ENCODE results near the gene GOLIM4. TPM values are rescaled to one million over a fixed set of nuclear protein-coding genes. Genes with fewer than 3 reads are reported as not detected.

GOLIM4 gene
- total RNA-seq, 1 experiment from 2014 or later, result 35.4 TPM

DNA sequence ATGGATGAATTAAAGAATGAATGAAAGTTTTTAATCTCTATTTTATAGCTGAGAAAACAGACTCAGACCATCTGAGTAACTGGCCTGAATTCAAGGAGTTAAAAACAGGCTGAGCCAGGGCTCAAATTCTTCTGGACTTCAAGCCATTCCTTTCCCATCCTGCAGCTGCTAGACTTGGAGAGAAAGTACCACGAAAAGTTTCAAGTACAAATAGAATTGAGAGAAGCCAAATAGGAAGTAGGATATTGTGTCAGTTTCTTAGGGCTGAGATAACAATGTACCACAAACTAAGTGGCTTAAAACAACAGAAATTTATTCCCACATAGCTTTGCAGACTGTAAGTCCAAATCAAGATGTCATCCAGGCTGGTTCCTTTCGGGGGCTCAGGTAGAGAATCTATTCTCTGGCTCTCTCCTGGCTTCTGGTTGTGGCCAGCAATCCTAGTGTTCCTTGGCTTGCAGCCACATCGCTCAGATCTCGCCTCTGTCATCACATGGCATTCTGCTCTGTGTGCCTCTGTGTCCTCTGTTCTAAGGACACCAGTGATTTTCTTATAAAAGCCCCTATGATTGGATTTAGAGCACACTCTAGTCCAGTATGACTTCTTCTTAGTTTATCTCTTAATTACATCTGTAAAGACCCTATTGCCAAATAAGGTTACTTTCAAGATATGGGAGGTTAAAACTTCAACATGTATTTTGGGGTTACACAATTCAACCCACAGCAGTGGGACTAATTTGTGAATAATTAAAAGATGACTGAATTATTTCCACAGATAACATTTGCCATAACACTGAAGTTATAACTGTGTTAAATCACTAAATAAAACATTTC lies 25.7 kb upstream of the GOLIM4 start:
- no peak overlapping the region for H3K4me3 ChIP-seq (ENCODE audit: low read depth in 2 of 2, low read length in 2 of 2)
- CTCF ChIA-PET, result no interaction called here
- H3K36me3 ChIP-seq (ENCODE audit: control insufficient read depth, insufficient read depth, low read length), result no peaks in the 10 kb centered on the region
- H3K27me3 ChIP-seq (ENCODE audit: control insufficient read depth, insufficient read depth, low read length), result no peaks in the 10 kb centered on the region; the same call in 1 of the 2 replicates
- no TSS peak for BruUV-seq (replicated peaks)
- H3K9me3 ChIP-seq (ENCODE audit: control insufficient read depth, insufficient read depth, low read depth, low read length), result no peaks in the 10 kb centered on the region
- intact Hi-C loops (cut with micrococcal nuclease; ENCODE audit: unreplicated experiment) (no loop called here), in situ Hi-C loops (cut with HindIII; ENCODE audit: low pct_unique_long_range_greater_than_20kb, low sequenced_read_pairs) (no loop called here)
- POLR2A ChIA-PET, result no interaction called here
- TF ChIP-seq, protein P1, sequence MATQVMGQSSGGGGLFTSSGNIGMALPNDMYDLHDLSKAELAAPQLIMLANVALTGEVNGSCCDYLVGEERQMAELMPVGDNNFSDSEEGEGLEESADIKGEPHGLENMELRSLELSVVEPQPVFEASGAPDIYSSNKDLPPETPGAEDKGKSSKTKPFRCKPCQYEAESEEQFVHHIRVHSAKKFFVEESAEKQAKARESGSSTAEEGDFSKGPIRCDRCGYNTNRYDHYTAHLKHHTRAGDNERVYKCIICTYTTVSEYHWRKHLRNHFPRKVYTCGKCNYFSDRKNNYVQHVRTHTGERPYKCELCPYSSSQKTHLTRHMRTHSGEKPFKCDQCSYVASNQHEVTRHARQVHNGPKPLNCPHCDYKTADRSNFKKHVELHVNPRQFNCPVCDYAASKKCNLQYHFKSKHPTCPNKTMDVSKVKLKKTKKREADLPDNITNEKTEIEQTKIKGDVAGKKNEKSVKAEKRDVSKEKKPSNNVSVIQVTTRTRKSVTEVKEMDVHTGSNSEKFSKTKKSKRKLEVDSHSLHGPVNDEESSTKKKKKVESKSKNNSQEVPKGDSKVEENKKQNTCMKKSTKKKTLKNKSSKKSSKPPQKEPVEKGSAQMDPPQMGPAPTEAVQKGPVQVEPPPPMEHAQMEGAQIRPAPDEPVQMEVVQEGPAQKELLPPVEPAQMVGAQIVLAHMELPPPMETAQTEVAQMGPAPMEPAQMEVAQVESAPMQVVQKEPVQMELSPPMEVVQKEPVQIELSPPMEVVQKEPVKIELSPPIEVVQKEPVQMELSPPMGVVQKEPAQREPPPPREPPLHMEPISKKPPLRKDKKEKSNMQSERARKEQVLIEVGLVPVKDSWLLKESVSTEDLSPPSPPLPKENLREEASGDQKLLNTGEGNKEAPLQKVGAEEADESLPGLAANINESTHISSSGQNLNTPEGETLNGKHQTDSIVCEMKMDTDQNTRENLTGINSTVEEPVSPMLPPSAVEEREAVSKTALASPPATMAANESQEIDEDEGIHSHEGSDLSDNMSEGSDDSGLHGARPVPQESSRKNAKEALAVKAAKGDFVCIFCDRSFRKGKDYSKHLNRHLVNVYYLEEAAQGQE (IDR thresholded peaks at IDR 0.05; ENCODE audit: insufficient read depth in 1 of 2, low read depth in 2 of 2, low read length in 1 of 2), result no peak
- no peak for TF ChIP-seq TCF7L2 (IDR thresholded peaks at IDR 0.05; ENCODE audit: low read depth, low read length)
- no peak for TF ChIP-seq SIN3A (IDR thresholded peaks at IDR 0.05; ENCODE audit: borderline replicate concordance, insufficient read depth, low read depth, low read length)
- TF ChIP-seq POLR2AphosphoS5 (IDR thresholded peaks at IDR 0.05; ENCODE audit: low read depth, low read length), result no peak
- TF ChIP-seq, protein P2, sequence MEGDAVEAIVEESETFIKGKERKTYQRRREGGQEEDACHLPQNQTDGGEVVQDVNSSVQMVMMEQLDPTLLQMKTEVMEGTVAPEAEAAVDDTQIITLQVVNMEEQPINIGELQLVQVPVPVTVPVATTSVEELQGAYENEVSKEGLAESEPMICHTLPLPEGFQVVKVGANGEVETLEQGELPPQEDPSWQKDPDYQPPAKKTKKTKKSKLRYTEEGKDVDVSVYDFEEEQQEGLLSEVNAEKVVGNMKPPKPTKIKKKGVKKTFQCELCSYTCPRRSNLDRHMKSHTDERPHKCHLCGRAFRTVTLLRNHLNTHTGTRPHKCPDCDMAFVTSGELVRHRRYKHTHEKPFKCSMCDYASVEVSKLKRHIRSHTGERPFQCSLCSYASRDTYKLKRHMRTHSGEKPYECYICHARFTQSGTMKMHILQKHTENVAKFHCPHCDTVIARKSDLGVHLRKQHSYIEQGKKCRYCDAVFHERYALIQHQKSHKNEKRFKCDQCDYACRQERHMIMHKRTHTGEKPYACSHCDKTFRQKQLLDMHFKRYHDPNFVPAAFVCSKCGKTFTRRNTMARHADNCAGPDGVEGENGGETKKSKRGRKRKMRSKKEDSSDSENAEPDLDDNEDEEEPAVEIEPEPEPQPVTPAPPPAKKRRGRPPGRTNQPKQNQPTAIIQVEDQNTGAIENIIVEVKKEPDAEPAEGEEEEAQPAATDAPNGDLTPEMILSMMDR (IDR thresholded peaks at IDR 0.05), result no peak
- no peak for DNase-seq (ENCODE audit: low read depth, low spot score)
- H3K27ac ChIP-seq (ENCODE audit: low read length), result no peak overlapping the region
- no peaks in the 10 kb centered on the region for H3K4me1 ChIP-seq (ENCODE audit: control insufficient read depth, insufficient read depth, low read length)
- ATAC-seq, result no peak

DNA sequence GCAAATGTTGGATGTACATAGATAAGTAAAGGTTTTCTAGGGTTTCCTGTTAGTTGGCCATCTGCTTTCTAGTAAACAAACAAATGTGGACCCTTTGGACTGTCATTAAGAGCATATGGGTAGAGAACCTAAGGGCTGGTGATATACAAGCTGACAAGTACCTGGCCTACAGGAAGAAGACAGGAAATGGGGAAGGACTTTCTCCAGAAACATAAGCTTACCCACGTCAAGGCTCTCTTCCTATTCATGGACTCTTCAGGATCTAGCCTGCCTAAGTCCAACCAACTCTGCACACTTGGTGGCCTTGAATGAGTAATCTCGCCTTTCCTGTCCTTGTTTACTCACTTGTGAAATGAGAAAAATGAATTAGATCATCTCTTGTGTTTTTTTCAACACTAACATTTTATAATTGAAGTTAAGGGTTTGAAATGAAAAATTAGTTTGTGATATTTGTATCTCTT lies 22.2 kb upstream of the GOLIM4 start:
- in situ Hi-C loops (cut with HindIII; ENCODE audit: low pct_unique_long_range_greater_than_20kb, low sequenced_read_pairs), result no loop called here

More for the DNA sequence above, 22.2 kb upstream of the GOLIM4 start:
- no TSS peak for BruUV-seq (replicated peaks)
- Histone ChIP-seq H3K4me3 (ENCODE audit: low read depth in 2 of 2, low read length in 2 of 2) (no peak overlapping the region), H3K9me3 (ENCODE audit: control insufficient read depth, insufficient read depth, low read depth, low read length) (no peaks in the 10 kb centered on the region), H3K27ac (ENCODE audit: low read length) (no peak overlapping the region), H3K4me1 (ENCODE audit: control insufficient read depth, insufficient read depth, low read length) (no peaks in the 10 kb centered on the region), H3K27me3 (ENCODE audit: control insufficient read depth, insufficient read depth, low read length) (peaks cover 3% of the 10 kb centered on the region), H3K36me3 (ENCODE audit: control insufficient read depth, insufficient read depth, low read length) (no peaks in the 10 kb centered on the region)
- CTCF ChIA-PET, result no interaction called here
- no peak for DNase-seq (ENCODE audit: low read depth, low spot score)
- POLR2A ChIA-PET, result no interaction called here
- intact Hi-C loops (cut with micrococcal nuclease; ENCODE audit: unreplicated experiment), result no loop called here
- TF ChIP-seq, protein P2 (IDR thresholded peaks at IDR 0.05), result no peak
- TF ChIP-seq TCF7L2 (IDR thresholded peaks at IDR 0.05; ENCODE audit: low read depth, low read length) (no peak), POLR2AphosphoS5 (IDR thresholded peaks at IDR 0.05; ENCODE audit: low read depth, low read length) (no peak), SIN3A (IDR thresholded peaks at IDR 0.05; ENCODE audit: borderline replicate concordance, insufficient read depth, low read depth, low read length) (no peak)
- no peak for ATAC-seq

Data from Panc1 (cell line).